Measurements from ENCODE around the gene IL12RB2. TPM values are rescaled to one million over a fixed set of nuclear protein-coding genes. Genes with fewer than 3 reads are reported as not detected.

Gene IL12RB2
- total RNA-seq, 4 donors from 2014 or later: 1.3 to 7.6 (median 3.5) TPM

DNA sequence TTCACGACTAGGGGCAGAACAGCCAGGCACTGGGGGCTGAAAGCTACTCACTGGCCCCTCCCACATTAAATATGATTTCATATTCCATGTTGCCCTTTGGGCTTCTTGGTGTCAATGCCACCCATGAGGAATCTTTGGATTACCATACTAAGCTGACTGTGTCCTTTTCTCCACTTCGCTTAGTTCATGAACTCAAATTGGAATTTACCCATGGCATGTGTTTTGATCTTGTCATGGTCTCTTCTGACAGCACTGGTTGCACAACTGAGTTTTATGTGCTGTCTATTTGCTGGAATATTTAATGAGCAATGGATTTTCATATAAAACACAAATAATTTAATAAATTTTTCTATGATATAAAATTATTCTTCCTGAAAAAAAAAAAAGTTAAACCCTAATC, 63.4 kb downstream of the IL12RB2 start:
- no peaks in the 10 kb centered on the region for H3K27me3 ChIP-seq
- no peak for DNase-seq
- 97 to 100% methylated on average over 2 of the region's 2 CpGs for WGBS, 2 donors
- H3K4me1 ChIP-seq: peaks cover 0 to 24% (median 1%) of the 10 kb centered on the region in 3 donors
- intact Hi-C loops (cut with DNase I): no loop called here
- no peak overlapping the region for H3K27ac ChIP-seq
- no peak overlapping the region for H3K4me3 ChIP-seq
- TF ChIP-seq POLR2A (IDR thresholded peaks at IDR 0.05): no peak
- TF ChIP-seq, protein P1, sequence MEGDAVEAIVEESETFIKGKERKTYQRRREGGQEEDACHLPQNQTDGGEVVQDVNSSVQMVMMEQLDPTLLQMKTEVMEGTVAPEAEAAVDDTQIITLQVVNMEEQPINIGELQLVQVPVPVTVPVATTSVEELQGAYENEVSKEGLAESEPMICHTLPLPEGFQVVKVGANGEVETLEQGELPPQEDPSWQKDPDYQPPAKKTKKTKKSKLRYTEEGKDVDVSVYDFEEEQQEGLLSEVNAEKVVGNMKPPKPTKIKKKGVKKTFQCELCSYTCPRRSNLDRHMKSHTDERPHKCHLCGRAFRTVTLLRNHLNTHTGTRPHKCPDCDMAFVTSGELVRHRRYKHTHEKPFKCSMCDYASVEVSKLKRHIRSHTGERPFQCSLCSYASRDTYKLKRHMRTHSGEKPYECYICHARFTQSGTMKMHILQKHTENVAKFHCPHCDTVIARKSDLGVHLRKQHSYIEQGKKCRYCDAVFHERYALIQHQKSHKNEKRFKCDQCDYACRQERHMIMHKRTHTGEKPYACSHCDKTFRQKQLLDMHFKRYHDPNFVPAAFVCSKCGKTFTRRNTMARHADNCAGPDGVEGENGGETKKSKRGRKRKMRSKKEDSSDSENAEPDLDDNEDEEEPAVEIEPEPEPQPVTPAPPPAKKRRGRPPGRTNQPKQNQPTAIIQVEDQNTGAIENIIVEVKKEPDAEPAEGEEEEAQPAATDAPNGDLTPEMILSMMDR (IDR thresholded peaks at IDR 0.05): no peak
- no peaks in the 10 kb centered on the region for H3K9me3 ChIP-seq
- H3K36me3 ChIP-seq: no peaks in the 10 kb centered on the region

DNA sequence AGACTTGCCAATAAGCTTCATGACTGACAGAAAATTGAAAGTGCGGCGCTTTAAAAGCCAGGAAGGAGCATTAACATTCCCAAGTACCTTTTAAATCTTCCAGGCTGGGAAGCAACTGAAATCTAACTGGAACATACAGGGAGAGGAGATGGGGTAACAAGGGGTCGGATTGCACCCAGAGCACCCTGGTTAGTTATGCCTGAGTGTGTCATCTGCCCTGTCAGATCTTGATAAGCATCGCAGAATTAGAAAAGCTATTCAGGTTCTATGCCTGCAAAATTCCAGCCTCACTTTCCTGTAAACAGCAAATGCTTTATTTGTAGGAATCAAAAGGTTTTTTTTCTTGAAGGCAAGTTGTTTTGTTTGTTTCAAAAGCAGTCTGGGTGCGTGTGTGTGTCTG, 64.0 kb downstream of the IL12RB2 start:
- intact Hi-C loops (cut with DNase I): no loop called here
- TF ChIP-seq, protein P1 (IDR thresholded peaks at IDR 0.05): no peak
- TF ChIP-seq POLR2A (IDR thresholded peaks at IDR 0.05): no peak
- 77 to 78% methylated on average over 5 of the region's 5 CpGs for WGBS, 2 donors
- Histone ChIP-seq H3K27ac (no peak overlapping the region), H3K36me3 (no peaks in the 10 kb centered on the region), H3K4me1 (peaks cover 0 to 27% (median 4%) of the 10 kb centered on the region in 3 donors), H3K27me3 (no peaks in the 10 kb centered on the region), H3K9me3 (no peaks in the 10 kb centered on the region), H3K4me3 (no peak overlapping the region)
- DNase-seq: no peak

DNA sequence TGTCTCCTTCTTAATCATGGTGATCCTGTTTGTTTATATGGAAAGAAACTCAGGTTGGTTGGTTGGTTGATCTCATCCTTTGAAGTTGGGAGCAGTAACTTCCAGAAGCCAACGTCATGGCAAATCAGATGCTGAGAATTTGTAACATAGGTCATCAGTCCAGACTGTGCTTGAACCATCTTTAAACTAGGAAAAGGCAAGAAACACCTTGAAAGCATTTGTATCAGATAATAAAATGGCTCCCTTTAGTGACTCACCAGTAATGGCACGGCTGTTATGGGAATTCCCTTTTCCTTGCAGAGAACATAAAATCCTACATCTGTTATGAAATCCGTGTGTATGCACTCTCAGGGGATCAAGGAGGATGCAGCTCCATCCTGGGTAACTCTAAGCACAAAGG, 64.5 kb downstream of the IL12RB2 start:
- no peaks in the 10 kb centered on the region for H3K36me3 ChIP-seq
- H3K9me3 ChIP-seq: no peaks in the 10 kb centered on the region
- peaks cover 0 to 27% (median 4%) of the 10 kb centered on the region in 3 donors for H3K4me1 ChIP-seq
- H3K4me3 ChIP-seq: no peak overlapping the region
- no peaks in the 10 kb centered on the region for H3K27me3 ChIP-seq
- H3K27ac ChIP-seq: no peak overlapping the region
- 27 to 46% methylated on average over 3 of the region's 3 CpGs for WGBS, 2 donors
- TF ChIP-seq POLR2A (IDR thresholded peaks at IDR 0.05): no peak
- TF ChIP-seq, protein P1 (IDR thresholded peaks at IDR 0.05): no peak
- no peak for DNase-seq
- intact Hi-C loops (cut with DNase I): no loop called here

- no peak for TF ChIP-seq POLR2A (IDR thresholded peaks at IDR 0.05)
- TF ChIP-seq, protein P1 (IDR thresholded peaks at IDR 0.05): no peak
- H3K36me3 ChIP-seq: no peaks in the 10 kb centered on the region
- H3K9me3 ChIP-seq: no peaks in the 10 kb centered on the region
- no peak overlapping the region for H3K4me3 ChIP-seq
- H3K27ac ChIP-seq: no peak overlapping the region
- no peak for DNase-seq
- peaks cover 0 to 27% (median 4%) of the 10 kb centered on the region in 3 donors for H3K4me1 ChIP-seq
- intact Hi-C loops (cut with DNase I): no loop called here
- no peaks in the 10 kb centered on the region for H3K27me3 ChIP-seq
Measured at GRCh38 chr1:67372898-67373297, 65.2 kb downstream of the IL12RB2 start.

- H3K27me3 ChIP-seq: no peaks in the 10 kb centered on the region
- no peak overlapping the region for H3K27ac ChIP-seq
- DNase-seq: no peak
- H3K9me3 ChIP-seq: no peaks in the 10 kb centered on the region
- H3K4me3 ChIP-seq: no peak overlapping the region
- no peak for TF ChIP-seq POLR2A (IDR thresholded peaks at IDR 0.05)
- TF ChIP-seq, protein P1 (IDR thresholded peaks at IDR 0.05): no peak
- peaks cover 0 to 37% (median 4%) of the 10 kb centered on the region in 3 donors for H3K4me1 ChIP-seq
- WGBS, 2 donors: 23 to 24% methylated on average over 3 of the region's 3 CpGs
- intact Hi-C loops (cut with DNase I): no loop called here
- H3K36me3 ChIP-seq: no peaks in the 10 kb centered on the region
Measured at GRCh38 chr1:67376381-67376780, 68.7 kb downstream of the IL12RB2 start.
